Measurements from ENCODE around the gene SIAH1.
"Not testable (repeated sequence)": the region's sequence is repeated elsewhere in the genome, so short reads cannot be mapped to it uniquely, and the experiment has no call there.

The SIAH1 gene

DNA sequence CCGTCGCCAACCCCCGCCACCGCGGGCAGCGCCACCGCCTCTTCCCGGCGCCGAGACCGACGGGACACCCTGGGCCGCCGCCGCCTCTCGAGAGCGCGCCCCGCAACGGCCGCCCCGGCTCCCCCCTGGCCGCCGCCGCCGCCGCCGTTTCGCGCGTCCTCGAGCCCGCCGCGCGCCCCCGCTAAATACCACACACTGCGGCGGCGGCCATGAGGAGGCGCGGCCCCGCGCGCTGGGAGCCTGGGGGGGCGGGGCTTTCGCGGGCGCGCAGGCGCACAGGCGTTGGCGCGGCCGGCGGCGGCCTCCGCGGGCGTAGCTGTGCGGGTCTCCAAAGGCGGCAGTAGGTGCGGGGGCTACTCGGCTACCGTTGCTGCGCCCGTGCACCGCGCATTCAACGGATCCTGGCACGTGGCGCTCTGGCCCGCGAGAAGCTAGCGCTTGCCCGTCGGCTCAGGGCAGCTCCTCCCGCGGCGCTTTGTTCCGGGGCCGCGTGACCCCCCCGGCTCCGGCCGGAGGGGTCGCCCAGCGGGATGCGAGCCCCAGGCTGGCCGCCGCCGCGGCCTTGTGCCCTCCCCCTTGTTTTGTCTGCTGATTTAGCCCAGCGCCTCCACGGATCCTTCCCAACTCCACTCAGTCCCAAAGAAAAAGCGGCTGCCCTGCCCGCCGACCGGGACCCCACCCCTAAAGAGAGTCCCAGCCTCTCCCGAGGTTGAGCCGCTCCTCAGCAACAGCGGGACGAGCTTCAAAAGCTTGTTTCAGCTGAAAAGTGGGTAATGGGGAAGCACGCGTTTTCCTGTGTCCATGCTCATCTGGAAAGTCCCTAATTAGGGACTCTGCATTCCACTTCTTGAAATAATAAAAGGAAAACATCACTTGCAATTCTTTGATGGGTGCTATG is at the start of gene SIAH1:
Gene SIAH1 (minus strand): TSS at position 161 of the 898 bp plus-strand sequence. CDS start 22,985 bp downstream, outside the sequence.
- DNase-seq = peak in 54 of 56 donors; percentile 21 to 88 (median 72)

GRCh38 chr16:48434653-48435317 is 49.6 kb upstream of the SIAH1 start:
- no peak for DNase-seq

DNA sequence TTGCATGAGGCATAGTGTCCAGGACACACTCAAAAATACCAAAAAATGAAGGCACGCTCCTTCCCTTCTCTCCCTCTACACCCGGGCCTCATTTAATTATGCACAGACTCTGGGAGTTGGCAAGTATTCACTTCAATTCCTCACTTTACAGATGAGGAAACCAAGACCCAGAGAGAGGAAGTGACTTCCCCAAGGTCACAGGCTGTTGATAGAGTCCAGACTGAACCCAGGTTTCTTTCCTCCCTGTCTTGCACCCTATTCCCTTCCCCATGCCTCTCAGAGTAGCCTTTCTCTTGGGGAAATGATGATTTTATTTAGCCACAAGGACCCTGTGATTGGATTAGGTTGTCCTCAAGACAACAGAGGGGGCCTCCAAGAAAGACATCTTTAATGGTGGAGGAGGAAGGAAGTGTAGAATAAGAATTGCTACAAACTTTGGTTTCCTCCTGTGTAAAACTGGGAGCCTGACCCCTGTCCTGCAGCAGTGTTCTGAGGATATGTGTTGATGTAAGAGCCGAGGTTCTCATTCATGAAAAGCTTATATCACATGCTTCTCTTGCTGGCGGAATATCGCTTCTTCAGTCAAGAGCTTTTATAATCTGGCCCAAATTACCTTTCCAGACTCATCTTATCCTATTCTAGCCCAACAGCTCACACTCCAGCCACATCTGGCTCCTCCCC is 48.8 kb upstream of the SIAH1 start:
- no peak for DNase-seq

- no peak for DNase-seq
These were observed 48.1 kb upstream of the SIAH1 start for GRCh38 chr16:48433116-48433849.

DNA sequence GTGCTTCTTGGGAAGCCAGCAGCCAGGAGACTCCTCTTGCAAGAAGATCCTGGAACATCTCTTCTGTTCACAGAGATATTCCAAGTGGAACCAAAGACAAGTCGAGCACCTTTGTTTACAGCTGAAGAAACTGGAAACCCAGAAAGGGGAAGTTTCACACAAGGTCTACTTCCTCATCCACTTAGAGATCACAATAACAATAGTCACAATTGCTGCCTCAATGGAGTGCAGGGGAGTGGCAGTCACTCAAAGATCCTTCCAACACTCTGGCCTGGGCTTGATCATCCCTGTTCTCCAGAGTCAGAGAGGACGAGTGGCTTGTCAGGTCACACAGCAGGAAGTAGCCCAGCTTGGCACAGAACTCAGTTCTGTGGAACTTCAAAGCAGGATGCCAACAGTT is 46.9 kb upstream of the SIAH1 start:
- DNase-seq = no peak

- DNase-seq = no peak
These were observed 45.7 kb upstream of the SIAH1 start for GRCh38 chr16:48430890-48431289.

- DNase-seq = no peak
These were observed 41.3 kb upstream of the SIAH1 start for GRCh38 chr16:48426244-48427141.

DNA sequence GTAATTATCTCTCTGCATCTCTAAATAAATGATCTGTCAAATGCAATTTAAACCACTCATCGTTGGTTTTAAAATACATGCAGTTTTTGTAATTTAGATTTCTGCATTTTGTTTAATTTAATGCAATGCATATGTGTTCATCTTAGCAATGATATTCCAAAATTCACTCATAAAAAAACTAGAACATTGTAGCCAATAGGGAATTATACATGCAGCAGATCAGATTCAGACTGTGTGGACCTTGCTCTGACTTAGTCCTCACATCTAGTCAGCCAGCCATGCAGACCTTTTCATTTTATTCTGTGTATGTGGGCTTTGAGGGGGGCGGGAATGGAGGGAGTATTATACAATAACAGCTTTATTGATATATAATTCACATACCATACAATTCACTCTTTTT is 37.3 kb upstream of the SIAH1 start:
- DNase-seq = no peak

- DNase-seq = no peak
These were observed 36.5 kb upstream of the SIAH1 start for GRCh38 chr16:48421741-48422140.

GRCh38 chr16:48420437-48420836 is 35.2 kb upstream of the SIAH1 start:
- no peak for DNase-seq

DNA sequence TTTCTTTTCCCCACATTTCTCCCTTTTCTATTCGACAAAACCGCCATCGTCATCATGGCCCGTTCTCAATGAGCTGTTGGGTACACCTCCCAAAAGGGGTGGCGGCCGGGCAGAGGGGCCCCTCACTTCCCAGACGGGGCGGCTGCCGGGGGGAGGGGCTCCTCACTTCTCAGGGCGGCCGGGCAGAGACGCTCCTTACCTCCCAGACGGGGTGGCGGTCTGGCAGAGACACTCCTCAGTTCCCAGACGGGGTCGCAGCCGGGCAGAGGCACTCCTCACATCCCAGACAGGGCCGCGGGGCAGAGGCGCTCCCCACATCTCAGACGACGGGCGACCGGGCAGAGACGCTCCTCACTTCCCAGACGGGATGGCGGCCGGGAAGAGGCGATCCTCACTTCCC is 31.4 kb upstream of the SIAH1 start:
- DNase-seq = not testable (repeated sequence)

GRCh38 chr16:48413272-48413671 is 28.1 kb upstream of the SIAH1 start:
- no peak for DNase-seq

GRCh38 chr16:48409839-48410632 is 24.8 kb upstream of the SIAH1 start:
- DNase-seq = no peak

GRCh38 chr16:48408688-48409087 is 23.5 kb upstream of the SIAH1 start:
- DNase-seq = peak in 2 of 56 donors; percentile 7 to 9

DNA sequence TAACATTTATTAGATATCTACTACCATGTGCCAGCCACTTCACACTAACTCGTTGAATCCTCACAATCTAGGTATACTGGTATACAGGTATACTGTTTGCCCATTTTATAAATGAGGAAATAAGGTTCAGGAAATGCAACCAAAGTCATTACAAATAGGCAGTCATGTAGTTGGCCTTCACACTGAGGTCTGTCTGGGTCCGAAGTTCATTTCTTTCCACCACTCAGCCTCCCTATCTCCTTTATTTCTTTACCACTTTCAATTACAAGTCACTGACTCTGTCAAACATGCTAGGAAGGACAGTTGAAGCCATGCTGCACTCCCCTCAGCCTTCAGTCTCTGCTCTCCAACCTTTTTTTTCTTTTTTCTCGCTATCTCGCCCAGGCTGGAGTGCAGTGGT is 20.7 kb upstream of the SIAH1 start:
- DNase-seq = no peak

- no peak for DNase-seq
These were observed 19.9 kb upstream of the SIAH1 start for GRCh38 chr16:48405153-48405552.

DNA sequence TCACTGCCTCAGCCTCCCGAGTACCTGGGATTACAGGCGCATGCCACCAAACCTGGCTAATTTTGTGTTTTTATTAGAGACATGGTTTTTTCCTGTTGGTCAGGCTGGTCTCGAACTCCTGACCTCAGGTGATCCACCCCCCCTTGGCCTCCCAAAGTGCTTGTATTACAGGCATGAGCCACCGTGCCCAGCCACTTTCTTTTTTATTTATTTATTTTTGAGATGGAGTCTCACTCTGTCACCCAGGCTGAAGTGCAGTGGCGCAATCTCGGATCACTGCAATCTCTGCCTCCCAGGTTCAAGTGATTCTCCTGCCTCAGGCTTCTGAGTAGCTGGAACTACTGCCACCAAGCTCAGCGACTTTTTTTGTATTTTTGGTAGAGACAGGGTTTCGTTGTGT is 17.3 kb upstream of the SIAH1 start:
- not testable (repeated sequence) for DNase-seq

DNA sequence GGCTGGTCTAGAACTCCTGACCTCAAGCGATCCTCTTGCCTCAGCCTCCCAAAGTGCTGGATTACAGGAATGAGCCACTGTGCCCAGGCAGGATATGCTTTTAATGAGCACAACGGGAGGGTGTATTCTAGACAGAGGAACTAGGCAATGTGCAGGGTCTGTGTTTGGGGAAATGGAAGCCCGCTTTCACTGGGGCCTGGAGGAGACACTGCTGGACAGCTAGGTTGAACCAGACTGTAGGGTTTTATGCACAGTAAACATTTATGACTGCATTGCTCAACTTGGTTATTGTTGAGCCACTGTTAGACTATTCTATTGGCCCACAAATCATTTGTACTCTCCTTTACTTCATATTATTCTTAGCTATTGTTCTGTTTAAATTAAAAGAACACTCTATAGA is 10.2 kb upstream of the SIAH1 start:
- DNase-seq = no peak

GRCh38 chr16:48394355-48394703 is 9.1 kb upstream of the SIAH1 start:
- peak in 4 of 56 donors; percentile 11 to 43 (median 38) for DNase-seq

Measured in amygdala (tissue), 56 donors.